Measurements from ENCODE around the gene CXXC1.
A peak's percentile ranks its signal among the peaks of the same experiment; 100 is the strongest.
"Not testable (repeated sequence)": the region's sequence is repeated elsewhere in the genome, so short reads cannot be mapped to it uniquely, and the experiment has no call there.

Gene CXXC1

GRCh38 chr18:50274044-50274442, 13.4 kb downstream of the CXXC1 start:
- no peak for DNase-seq

- DNase-seq = no peak
Measured at GRCh38 chr18:50273203-50274043, 14.1 kb downstream of the CXXC1 start.

DNA sequence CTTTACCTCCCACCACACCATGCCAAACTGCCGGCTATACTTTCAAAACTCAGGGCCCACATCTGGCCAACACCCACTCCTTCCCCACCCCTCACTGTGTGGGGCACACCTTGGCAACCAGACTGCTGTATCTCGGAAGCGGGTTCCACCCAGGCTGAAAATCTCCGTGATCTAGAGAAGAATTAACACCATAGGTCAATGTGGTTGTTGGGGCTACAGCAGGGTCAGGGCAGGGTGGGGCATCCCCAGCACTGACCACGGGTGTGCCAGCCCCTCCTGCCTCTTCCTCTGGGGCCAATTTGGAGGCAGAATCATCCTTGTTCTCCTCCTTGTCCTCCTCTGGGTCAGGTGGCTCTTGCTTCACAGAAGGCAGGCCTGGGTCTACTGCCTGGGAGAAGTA, 14.9 kb downstream of the CXXC1 start:
- no peak for DNase-seq

DNA sequence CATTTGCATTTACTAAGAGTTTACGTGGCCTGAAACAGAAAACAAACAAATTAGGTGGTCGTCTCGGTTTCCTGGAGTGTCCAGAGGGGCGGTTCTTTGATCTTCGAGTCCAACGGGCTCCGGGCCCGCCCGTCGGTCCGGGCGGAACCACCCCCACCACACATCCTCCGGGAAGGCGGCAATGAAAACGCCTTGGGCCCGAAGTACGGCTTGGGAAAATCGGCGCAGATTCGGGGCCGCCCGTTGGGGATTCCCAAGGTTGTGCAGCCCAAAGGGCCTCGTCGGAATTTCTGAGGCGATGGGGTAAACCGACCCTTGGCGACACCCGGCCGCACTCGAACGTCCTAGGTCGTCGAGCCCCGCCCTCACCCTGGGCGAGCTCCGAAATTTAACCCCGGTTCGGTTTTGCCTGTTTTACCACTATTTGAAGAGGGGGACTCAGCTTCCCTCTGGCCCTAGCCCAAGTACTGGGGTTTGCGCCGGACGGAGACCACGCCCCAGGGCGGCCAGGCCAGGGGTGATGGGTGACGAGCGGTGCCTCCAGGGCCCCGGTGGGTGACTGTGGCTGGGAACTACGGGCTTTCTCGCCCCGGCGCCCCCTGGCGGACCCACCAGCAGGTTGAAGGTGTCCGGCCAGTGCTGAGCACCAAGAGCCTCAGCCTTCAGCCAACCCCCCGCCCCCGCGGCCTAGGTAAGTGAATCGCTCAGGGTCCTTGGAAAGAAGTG, 19.3 kb downstream of the CXXC1 start:
- peak; percentile 82 for DNase-seq

DNA sequence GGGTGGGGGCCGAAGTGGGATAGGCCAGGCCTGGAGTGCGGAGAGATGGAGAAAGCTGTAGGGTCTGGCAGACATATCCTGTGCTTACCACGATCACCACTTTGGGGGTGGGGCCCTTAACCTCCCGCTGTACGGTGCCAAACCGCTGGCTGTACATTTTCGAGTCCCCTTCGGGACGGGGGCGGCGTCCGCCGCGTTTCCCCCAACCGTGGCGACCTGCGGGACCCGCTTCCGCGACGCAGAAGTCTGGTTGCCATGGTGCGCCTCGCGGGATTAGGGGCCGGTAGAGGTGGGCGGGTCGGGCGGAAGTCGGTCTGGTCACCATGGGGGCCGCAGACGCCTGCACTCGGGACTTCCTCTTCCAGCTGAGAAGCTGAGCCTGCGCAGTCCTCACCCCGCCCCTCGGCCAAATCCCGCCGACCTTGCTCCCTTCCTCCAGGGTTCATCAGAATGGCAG, 21.2 kb downstream of the CXXC1 start, which contains the start of gene CFAP53:
CFAP53 (minus strand) TSS at position 248 of the 457 bp plus-strand sequence; CDS start at position 157, 91 bp downstream.
- DNase-seq = peak; percentile 95

DNA sequence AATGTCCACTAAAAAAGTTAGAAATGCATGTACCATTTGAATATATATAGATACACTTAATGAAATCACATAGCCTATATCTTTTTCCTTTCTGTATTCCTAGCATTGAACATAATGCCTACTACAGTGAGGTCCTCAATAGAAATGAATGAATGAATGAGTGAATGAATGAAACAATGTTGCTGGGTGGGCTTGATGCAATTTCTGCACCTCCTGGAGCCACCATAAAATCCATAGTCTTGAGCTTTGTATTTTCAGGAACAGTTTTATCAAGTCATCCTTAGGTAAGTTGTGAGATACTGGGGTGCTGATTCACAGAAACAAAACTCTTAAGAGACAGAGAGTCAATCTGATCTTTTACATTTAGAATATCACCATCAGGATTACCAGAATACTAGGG, 24.5 kb downstream of the CXXC1 start:
- DNase-seq = no peak

- no peak for DNase-seq
Measured at GRCh38 chr18:50250935-50251334, 36.6 kb downstream of the CXXC1 start.

DNA sequence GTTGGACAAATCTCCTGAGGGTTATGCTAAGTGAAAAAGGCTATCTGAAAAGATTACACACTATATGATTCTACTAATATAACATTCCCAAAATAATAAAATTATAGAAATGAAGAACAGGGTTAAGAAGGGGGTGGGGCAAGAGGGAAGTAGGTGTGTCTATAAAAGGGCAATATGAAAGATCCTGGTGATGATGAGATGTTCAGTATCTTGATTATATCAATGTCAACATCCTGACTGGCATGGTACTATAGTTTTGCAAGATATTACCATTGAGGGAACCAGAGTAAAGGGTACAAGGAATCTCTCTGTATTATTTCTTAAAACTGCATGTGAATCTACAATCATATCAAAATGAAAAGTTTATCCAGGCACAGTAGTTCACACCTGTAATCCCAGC, 37.9 kb downstream of the CXXC1 start:
- DNase-seq = no peak

DNA sequence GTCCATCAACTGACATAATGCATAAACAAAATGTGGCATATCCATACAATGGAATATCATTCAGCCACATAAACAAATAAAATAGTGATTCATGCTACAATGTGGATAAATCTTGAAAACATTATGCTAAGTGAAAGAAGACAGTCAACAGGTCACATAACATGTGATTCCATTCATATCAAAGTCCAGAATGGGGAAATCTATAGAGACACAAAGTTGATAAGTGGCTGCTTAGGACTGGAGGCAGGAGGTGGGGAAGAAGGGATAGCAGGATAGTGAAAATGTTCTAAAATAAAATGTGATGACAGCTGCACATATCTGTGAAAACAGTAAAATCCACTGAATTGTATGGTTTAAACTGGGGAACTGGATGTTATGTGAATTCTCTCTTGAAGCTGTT, 39.9 kb downstream of the CXXC1 start:
- DNase-seq = no peak

DNA sequence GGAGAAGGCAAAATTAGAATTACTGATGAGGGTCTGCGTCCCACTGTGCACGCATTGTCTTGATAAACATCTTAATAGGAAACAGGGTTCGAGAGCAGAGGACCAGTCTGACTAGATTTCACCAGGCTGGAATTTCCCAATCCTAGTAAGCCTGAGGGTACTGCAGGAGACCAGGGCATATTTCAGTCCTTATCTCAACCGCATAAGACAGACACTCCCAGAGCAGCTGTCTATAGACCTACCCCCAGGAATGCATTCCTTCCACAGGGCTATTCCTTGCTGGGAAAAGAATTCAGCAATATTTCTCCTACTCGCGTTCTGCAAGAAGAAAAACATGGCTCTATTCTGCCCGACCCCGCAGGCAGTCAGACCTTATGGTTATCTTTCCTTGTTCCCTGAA, 45.7 kb downstream of the CXXC1 start:
- DNase-seq = not testable (repeated sequence)

GRCh38 chr18:50240080-50240563, 47.4 kb downstream of the CXXC1 start:
- DNase-seq = no peak

DNA sequence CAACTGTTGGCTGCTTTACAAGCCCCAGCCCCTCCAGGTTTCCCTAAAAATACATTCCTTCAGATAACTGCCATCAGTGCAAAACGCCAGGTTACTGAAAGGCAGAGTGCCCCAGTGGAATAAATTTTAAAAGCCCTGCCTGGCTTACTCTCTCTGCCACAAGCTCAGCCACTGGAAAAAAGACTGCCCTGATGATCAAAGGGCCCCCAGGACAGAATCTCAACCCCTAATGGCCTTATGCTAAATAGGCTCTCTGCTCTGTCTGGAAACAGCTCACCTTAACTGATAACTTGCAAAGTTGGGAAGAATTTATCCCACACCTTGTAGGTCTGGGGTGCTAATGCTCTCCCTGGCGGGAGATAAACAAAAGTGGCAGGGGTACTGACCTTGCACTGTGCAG, 55.1 kb downstream of the CXXC1 start:
- no peak for DNase-seq
